Brain pericyte (primary cell): ENCODE results near the gene PPP3R2.
"Not testable (repeated sequence)": the region's sequence is repeated elsewhere in the genome, so short reads cannot be mapped to it uniquely, and the experiment has no call there.

Source experiments
- DNase-seq: peaks from one replicate; pipeline ENCODE4 v3.0.0-alpha.2; 2012; ENCODE audit warnings: low read depth, low spot score

PPP3R2 gene

DNA sequence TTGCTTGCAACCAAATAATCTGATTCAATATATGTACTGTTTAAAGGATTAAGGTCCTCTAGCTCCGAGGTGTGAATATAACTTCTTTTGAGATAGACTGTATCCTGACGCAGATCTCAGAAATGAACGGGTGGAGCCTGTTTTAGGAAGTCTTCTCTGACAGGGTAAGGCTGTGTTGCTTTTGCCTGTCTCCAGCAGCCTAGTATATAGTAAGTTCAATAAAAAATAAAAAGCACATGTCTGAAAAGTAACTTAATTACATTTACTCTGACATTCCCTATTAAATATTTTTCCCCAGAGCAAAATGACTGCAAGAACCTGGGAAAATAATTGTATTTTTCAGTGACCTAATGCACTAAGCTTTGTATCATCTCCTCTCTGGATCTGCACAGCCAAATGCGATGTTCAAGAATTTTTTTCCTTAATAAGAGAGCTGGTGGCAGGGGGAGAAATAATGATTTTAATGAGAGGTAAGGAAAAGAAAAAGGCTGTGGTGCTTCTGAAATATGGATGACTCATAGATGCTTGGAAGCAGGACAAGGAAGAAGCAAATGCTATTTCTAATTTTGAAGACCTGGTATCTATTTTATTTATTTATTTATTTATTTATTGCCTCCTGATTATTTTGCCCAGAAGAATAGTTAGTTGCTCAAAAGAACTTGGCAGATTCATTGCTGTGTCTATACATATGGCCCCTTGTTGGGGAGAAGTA is 7.3 kb downstream of the PPP3R2 start:
- DNase-seq = no peak

DNA sequence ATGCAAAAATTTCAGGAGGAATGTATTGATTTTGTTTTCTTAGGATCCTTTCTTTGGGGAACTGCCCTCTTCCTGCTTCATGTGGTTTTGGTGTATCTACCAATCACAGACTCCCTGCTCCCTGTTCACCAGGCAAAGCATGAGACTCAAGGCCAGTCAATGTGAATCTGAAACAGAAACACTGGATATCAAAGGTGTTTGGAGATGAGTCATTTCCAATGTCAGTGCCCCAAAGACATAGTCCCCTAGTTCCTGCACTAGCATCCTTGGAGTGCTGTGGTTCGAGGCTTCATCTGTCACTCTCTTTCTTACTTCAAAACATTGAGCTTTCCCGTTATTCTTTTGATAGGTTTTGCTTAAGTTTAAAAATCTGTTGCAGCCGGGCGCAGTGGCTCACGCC is 8.1 kb downstream of the PPP3R2 start:
- DNase-seq = no peak

DNA sequence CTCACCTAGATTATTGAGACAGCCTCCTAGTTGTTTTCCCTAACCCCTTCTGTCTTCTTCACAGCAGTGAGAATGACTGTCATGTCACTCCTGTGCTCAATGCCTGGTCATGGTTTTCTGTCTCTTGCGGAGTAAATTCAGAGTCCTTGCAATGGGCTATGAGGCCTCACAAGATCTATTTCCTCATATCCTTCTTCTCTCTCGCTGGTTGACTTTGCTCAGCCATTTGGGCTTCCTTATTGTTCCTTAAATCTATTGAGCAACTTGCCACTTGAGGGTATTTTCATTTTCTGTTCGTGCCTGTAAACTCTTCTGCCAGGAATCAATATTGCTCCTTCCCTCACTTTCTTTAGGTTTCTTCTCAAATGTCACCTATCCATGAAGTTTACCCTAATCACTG is 9.0 kb downstream of the PPP3R2 start:
- DNase-seq = no peak

DNA sequence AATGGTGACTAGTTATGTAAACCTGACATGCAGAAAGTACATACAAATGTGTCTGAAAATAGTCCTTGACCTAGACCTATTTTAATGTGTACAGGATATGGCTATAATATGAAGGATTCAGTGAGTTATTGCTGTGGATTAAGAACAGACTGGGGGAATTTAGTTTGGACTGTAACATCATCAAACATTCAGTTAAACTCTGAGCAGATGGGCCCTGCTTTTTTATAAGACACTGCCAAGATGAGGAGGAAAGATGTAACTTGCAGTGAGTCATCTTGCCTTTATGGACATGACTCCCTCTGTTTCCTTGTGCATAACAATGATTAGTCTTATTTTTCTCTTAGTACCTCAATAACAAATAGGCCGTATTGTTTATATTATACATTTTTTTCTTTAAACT is 12.2 kb downstream of the PPP3R2 start:
- DNase-seq = no peak

DNA sequence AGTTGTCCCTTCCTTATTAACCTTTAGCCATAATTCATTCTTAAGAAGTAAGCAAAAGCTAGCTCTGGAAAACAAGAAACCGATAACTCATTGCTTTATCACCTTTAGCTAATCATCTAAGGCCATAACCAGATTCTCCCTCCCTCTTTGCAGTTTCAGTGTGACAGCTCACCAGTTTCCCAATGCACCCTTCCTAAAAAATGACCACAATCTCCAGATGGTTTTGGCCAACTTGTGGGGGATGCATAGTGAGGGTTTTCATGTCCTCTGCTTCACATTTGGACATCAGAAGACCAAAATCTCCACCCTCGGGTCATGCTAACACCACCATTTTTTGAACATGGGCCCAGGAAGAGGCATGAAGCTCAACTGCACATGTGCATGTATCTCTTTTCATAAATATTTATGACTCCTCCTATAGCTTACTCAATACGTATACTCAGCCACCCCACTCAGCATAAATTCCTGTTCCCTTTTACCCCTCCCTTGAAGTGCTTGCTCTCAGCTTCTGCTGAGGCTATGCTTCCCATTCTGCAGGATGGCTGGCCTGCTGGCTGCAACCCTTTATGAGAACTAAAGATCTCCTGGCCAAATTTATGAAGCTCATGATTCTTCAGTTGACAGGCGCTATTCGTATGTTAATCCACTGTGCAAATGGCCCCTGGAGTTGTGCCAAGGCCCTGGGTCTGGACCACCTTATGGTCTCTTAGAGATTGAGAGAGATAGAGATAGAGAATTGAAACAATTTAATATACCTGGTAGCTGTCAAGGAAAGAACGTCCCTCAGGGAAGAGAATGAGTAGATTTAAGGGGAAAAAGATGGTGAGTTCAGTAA is 14.8 kb downstream of the PPP3R2 start:
- no peak for DNase-seq

DNA sequence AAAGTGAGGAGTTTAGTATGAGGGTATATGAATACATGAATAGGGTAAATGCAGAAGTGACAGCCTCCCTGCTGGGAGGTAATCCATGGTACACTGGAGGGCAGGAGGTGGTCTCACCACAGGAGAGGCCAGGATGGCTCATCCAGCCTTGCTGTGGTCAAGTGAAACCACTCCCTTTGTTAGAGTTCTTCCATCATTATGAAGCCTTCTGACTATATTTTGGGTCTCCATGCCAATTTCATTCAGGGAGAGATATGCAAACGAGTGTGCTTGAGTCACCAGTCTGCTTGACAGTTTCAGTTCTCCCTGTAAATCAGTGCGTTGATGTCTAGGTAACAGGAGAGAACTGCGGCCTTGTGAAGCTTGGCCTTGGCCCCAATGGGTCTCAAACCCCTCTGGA is 16.4 kb downstream of the PPP3R2 start:
- no peak for DNase-seq

DNA sequence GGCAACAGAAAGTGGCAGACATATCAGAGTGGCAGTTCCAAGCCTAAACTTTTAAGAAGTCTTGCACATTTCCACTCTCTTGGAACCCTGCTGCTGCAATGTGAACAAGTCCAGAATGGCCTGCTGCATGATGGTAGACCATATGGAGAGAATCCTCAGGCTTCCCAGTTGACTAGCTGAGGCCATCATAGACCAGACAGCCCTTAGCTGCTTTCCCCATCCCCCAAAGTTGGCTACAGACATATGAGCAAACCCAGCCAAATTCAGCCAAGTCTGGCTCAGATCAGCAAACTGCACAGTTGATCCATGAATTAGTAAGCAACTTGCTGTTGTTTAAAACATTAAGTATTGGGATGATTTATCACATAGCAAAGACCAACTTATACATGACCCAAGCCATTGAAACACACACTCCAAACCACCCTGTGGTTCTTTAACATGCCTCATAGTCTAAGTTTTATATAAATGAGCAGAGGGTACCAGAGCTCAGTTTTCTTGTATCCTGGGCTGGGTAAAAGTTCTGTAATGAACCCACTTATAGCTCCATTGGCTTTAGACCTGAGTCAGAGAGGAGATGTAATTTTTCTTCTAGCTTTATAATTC is 19.9 kb downstream of the PPP3R2 start:
- no peak for DNase-seq

DNA sequence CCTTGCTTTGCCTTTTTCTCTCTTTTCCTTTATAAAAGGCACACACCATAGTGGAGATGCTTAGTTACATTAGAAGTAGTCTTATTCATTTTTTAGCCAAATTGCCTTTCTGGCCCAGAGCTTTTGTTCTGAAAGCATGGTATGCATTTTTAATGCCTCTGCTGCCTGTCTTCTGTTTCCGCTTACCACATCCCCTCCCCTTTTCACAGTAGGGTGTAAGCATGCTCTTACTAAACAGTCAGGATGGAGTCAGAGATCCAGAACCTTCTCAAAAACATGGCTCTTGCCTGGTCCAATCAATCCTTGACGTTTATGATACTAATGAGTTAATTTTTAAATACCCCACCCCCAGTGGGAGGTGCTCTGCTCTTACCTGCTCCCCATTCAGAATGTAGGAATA is 22.5 kb downstream of the PPP3R2 start:
- no peak for DNase-seq

DNA sequence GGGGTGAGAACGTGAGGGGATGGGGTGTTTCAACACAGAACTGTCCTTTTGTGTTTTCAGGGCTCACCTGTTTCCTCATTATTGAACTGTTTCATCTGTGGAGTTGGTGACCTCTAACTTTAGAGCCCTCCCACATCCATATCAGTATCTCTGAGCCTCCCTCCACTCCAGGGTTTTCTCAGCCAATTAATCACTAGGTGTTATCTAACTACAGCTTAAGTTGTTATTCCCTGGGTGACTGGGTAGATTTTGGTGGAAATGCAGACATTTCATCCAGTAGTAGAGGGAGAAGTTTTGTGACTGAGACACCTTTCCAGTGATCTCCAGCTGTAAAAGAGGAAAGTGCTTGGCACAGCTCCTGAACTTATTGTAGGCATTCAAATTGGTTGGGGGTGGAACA is 23.7 kb downstream of the PPP3R2 start:
- DNase-seq = no peak

DNA sequence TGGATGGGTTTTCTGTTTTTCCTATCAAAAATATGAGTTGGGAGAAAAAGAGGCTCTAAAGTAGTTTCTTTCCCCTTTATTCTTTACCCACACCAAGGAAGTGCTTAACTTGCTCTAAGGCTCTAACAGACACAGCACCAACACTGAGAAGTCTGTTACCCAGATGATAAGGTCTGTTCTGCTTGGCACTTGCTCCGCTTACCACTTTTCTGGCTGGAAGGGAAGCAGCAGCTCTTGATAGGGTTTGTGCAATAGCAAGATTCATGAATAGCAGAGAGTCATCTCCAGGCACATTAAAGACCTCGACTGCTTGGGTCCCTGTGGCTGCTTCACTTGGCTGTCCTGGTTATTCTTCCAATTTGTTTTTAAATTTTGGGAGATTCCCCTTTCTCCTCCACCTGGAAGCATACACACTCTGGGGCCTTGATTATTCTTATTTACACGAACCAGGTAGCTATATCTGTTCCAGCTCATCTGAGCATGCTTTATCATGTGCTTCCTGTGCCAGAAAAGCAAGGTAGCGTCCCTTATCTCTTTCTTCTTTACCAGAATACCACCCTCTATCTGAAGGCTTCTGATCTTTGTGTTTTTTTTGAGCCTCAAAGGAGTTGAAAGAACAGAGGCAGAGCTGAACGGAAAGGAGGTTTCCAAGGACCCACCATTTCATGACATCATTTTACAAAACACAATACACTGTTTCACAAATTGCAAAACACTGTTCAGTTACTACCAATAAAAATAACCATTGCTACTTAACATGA is 24.8 kb downstream of the PPP3R2 start:
- no peak for DNase-seq

DNA sequence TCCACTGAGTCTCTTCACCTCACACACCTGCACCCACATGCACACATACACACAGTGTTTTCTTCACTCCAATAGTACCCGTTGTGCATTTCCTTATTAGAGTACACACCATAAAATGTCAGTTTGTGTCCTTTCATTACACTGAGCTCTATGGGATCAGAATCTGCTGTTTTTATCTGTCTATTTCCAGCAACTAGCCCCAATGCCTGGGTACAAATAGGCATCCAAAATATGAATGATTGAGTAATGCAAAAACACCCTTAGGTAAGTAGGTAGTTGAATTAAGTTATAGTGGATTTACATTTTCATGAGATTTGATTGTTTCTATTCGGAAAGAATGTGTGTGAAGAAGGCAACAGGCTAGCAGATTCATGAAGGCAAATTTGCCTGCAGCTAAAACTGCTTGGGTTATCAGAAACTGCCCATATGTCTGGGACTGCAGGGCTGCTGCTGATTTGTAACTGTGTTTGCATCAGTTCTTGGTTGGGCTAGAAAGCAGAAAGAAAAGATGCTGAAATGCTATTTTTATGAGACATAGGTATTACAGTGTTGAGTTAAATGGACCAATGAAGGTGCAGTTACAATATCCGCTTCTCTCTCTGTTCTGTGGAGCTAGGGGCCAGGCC is 26.9 kb downstream of the PPP3R2 start:
- DNase-seq = no peak

DNA sequence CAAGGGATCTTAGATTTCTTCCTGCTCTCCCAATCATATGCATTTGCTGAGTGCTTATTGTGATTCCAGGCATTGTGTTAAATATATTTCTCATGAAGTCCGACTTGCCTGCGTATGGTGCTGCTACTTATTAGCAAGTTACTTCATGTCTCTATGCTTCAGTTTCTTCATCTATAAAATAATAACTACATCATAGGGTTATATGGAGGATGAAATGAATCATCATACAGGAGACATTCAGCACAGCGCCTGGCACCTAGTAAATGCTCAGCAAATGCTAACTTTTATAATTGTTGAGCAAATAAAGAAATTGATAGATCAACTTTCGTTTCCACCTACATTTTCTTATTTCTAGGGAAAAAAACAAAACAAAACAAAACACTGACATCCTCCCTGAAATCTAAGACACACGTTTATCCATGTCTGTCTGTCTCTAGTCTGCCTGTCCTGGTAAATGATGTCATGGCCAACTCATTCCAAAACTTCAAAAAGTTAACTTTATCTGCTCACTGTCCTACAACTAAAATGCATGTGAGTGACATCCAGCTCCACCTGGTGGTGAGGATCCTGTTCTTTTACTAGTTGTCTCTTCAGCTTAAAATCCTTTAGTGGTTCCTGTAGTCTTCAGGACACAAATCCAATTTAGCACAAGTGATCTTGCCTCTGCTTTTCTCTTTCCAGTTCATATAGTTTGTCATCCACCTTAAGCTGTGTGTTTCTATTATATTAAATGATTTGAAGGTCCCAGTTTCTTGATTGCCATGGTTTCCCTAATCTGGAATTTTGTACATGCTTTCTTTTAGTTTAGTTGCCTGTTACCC is 27.7 kb downstream of the PPP3R2 start:
- no peak for DNase-seq

DNA sequence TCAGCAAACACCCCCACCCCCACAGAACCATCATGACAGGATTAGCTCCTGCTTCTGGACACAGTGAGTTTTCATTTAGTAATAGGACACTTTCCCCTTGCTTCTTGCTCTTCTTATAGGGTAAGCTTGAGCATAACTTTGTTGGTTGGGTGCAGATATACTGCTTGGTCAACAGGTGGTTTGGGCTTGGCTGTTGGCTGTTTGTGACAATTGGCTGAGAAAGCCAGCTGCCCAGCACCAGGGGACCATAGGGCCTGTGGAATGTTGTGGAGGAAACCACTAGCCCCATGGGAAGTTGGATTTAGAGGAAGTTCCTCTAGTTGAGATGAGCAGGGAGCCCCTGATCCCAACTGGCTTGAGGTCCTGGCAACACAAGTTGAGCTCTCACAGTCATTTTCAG is 30.5 kb downstream of the PPP3R2 start:
- no peak for DNase-seq

DNA sequence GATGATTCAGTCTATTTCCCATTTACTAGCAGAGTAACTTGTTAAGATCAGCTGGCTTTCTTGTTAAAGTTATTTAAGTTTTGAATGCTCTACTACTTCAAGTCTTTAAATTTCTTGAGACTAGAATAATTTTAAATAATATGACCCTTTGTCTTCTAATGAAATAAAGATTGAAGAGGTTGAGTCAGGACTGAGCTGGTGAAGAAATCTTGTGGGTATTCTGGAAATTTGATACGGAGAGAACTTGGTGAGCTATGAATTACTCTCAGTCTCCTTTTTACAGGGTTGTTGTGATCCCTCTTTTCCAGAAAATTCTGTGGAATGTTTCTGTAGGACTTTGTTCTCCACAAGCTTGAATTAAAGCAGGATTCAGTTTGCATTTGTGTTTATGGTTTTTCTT is 31.8 kb downstream of the PPP3R2 start:
- no peak for DNase-seq

DNA sequence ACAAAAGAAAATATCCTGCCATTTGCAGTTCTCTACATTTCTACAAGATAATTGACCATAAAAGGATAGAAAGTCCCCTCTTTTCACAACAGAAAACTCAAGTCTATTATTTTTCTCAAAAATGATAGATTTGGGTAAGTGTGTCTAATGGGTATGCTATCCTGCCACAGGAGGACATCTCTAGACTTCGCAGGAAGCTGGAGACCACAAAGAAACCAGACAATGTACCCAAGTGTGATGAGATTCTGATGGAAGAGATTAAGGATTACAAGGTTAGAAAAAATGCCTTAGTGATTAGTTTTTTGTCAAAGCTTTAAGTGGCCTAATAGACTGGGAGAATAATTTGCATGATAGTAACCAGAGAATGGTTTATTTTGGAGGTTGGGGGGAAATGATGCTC is 33.0 kb downstream of the PPP3R2 start:
- DNase-seq = no peak

DNA sequence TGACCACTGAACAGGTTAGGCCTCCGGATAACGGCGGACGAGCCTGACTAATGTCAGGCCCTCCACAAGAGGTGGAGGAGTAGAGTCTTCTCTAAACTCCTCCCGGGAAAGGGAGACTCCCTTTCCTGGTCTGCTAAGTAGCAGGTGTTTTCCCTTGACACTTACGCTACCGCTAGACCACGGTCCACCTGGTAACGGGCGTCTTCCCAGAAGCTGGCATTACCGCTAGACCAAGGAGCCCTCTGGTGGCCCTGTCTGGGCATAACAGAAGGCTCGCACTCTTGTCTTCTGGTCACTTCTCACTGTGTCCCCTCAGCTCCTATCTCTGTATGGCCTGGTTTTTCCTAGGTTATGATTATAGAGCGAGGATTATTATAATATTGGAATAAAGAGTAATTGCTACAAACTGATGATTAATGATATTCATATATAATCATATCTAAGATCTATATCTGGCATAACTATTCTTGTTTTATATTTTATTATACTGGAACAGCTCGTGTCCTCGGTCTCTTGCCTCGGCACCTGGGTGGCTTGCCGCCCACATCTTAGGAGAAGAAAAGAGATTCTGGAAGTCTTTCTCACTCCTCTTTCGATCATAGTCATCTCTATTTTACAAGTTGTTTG is 45.2 kb downstream of the PPP3R2 start:
- DNase-seq = not testable (repeated sequence)

DNA sequence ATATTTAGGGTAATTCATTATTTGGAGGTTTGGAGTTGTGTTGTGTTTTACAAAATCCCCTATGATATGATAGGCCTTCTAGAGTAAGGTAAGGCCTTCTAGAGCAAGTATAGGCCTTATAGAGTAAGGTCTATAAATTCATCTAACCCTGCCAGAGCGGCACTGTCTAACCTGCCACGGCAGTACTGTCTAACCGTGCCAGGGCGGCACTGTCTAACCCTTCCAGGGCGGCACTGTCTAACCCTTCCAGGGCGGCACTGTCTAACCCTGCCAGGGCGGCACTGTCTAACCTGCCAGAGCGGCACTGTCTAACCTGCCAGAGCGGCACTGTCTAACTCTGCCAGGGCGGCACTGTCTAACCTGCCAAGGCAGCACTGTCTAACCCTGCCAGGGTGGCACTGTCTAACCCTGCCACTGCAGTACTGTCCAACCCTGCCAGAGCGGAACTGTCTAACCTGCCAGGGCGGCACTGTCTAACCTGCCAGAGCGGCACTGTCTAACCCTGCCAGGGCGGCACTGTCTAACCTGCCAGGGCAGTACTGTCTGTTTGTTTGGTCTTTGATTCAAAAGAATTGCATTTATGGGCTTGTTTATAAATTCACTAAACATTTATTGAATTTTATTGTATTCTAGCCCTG is 51.6 kb downstream of the PPP3R2 start:
- DNase-seq = no peak
